NB4 (cell line): Measurements from ENCODE around the gene UBE2I.

Experiments
- TF ChIP-seq, protein P1 (sequence below): IDR thresholded peaks from one replicate; pipeline ENCODE4 v1.5.1; 2012; ENCODE audit warnings: low read depth, low read length
- TF ChIP-seq, protein P2 (sequence below): IDR thresholded peaks from 2 replicates; pipeline ENCODE4 v1.6.1; 2011; ENCODE audit warnings: low read depth, low read length

DNA sequence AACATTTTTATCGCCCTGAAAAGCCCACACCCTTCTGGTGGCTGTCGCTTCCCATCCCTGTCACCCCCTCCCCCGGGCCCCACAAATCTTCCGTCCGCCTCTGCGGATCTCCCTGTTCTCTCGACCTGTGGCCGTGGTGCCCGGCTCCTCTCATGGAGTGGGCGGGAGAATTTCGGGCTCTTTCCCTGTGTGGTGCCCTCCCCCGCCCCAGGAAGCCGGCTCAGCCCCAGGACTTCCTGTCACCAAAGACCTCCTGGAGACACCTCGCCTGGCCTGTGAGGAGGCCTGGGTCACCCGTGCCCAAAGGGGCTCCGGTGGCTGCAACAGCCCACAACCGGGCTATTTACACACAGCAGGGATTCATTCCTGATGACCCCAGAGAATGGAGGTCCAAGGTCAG lies 26.1 kb upstream of the UBE2I start:
- TF ChIP-seq, protein P1, sequence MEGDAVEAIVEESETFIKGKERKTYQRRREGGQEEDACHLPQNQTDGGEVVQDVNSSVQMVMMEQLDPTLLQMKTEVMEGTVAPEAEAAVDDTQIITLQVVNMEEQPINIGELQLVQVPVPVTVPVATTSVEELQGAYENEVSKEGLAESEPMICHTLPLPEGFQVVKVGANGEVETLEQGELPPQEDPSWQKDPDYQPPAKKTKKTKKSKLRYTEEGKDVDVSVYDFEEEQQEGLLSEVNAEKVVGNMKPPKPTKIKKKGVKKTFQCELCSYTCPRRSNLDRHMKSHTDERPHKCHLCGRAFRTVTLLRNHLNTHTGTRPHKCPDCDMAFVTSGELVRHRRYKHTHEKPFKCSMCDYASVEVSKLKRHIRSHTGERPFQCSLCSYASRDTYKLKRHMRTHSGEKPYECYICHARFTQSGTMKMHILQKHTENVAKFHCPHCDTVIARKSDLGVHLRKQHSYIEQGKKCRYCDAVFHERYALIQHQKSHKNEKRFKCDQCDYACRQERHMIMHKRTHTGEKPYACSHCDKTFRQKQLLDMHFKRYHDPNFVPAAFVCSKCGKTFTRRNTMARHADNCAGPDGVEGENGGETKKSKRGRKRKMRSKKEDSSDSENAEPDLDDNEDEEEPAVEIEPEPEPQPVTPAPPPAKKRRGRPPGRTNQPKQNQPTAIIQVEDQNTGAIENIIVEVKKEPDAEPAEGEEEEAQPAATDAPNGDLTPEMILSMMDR: no peak
- TF ChIP-seq, protein P2, sequence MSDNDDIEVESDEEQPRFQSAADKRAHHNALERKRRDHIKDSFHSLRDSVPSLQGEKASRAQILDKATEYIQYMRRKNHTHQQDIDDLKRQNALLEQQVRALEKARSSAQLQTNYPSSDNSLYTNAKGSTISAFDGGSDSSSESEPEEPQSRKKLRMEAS: no peak
